A549 treated with AZD9567 at 1 μM for 4 hours (cell line): Measurements from ENCODE around the gene NLRP4. TPM values are rescaled to one million over a fixed set of nuclear protein-coding genes. Genes with fewer than 3 reads are reported as not detected.

ENCODE experiments used
- total RNA-seq: library from RNA; stranded (reverse); fragments of 200-300 nt; extraction: Qiagen RNA extraction; gene quantifications from 5 replicates; pipeline ENCODE4 v1.2.3, GENCODE V29; 2022; ENCODE audit not compliant: insufficient read depth

NLRP4 gene, protein sequence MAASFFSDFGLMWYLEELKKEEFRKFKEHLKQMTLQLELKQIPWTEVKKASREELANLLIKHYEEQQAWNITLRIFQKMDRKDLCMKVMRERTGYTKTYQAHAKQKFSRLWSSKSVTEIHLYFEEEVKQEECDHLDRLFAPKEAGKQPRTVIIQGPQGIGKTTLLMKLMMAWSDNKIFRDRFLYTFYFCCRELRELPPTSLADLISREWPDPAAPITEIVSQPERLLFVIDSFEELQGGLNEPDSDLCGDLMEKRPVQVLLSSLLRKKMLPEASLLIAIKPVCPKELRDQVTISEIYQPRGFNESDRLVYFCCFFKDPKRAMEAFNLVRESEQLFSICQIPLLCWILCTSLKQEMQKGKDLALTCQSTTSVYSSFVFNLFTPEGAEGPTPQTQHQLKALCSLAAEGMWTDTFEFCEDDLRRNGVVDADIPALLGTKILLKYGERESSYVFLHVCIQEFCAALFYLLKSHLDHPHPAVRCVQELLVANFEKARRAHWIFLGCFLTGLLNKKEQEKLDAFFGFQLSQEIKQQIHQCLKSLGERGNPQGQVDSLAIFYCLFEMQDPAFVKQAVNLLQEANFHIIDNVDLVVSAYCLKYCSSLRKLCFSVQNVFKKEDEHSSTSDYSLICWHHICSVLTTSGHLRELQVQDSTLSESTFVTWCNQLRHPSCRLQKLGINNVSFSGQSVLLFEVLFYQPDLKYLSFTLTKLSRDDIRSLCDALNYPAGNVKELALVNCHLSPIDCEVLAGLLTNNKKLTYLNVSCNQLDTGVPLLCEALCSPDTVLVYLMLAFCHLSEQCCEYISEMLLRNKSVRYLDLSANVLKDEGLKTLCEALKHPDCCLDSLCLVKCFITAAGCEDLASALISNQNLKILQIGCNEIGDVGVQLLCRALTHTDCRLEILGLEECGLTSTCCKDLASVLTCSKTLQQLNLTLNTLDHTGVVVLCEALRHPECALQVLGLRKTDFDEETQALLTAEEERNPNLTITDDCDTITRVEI
- not detected in 5 replicates for total RNA-seq

DNA sequence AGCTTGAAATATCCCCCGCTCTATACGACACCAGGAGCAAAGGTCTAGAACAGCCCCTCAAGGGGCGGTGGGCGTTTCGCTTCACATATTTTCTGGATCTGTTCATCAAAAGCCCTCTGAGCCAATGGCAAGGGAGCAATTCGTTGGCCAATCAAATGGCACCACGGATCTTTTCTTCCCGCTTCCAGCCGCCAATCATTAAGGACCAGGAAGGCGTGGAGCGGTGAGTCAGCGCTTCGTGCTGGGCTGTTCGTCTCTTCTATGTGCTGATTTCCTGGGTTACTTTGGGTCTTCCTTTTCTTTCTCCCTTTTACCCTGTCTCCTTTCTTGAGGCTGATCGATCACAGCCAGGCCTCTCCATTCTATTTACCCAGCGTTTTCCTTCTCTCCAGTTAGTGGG, at the start of gene NLRP4:
Gene NLRP4 (plus strand): TSS at position 201 of the 400 bp plus-strand sequence. CDS start 15,541 bp downstream, outside the sequence.

DNA sequence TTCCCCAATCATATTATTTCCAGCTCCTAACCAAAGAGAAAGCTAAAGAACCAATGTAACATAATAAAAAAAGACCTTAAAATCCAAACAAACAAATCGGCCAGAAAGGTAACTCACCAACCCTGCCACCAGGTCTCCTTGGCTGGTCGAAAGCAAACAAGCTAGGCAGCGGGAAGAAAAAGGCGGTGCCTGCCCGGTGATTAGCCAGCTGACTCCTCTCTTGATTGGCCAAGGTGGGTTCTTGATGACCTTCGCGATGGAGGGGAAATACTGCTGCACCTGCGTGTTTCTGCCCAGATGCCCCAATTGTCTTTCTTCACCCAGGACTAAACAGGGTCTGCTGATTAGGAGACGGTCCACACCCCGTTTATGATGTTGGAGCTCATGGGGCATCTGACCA, 4.5 kb upstream of the NLRP4 start, which contains the start of gene NLRP11:
Gene NLRP11 (minus strand): TSS at position 154 of the 400 bp plus-strand sequence. CDS start 13,825 bp downstream, outside the sequence.

Other genes starting within 250 kb of the NLRP4 start
- 18.8 to 22.1 TPM (median 21.4 TPM) in 5 replicates for gene FIZ1, start 237.0 kb upstream of the NLRP4 start, total RNA-seq
- gene ZNF524, start 236.3 kb upstream of the NLRP4 start, total RNA-seq, result 11.7 to 18.6 TPM (median 17.2 TPM) in 5 replicates
- 5.6 to 11.6 TPM (median 11.2 TPM) in 5 replicates for gene ZNF865, start 230.9 kb upstream of the NLRP4 start, total RNA-seq
- 5.3 to 7.2 TPM (median 6.9 TPM) in 5 replicates for gene ZNF784, start 212.0 kb upstream of the NLRP4 start, total RNA-seq
- gene ZNF580, start 195.5 kb upstream of the NLRP4 start, total RNA-seq, result 22.8 to 54.8 TPM (median 51.9 TPM) in 5 replicates
- 32.4 to 52.5 TPM (median 51.0 TPM) in 5 replicates for gene ZNF581, start 192.9 kb upstream of the NLRP4 start, total RNA-seq
- gene CCDC106, start 188.3 kb upstream of the NLRP4 start, total RNA-seq, result 11.8 to 15.8 TPM (median 15.2 TPM) in 5 replicates
- 256 to 304 TPM (median 290 TPM) in 5 replicates for gene U2AF2, start 181.5 kb upstream of the NLRP4 start, total RNA-seq
- 120 to 215 TPM (median 193 TPM) in 5 replicates for gene EPN1, start 161.3 kb upstream of the NLRP4 start, total RNA-seq
- gene NLRP9, start 98.1 kb upstream of the NLRP4 start, total RNA-seq, result not detected in 5 replicates
- gene RFPL4A, start 77.4 kb upstream of the NLRP4 start, total RNA-seq, result 0.84 to 2.2 TPM (median 1.1 TPM) in 5 replicates
- 0.14 to 0.17 TPM (median 0.17 TPM) in 3 of 5 replicates, not detected in the others for gene RFPL4AL1, start 67.4 kb upstream of the NLRP4 start, total RNA-seq
- gene NLRP11, start 4.5 kb upstream of the NLRP4 start, total RNA-seq, result 0.02 to 0.03 TPM (median 0.03 TPM) in 3 of 5 replicates, not detected in the others
- not detected in 5 replicates for gene NLRP13, start 95.8 kb downstream of the NLRP4 start, total RNA-seq
- gene NLRP8, start 111.3 kb downstream of the NLRP4 start, total RNA-seq, result not detected in 5 replicates
- 0.02 to 0.03 TPM (median 0.02 TPM) in 3 of 5 replicates, not detected in the others for gene NLRP5, start 150.2 kb downstream of the NLRP4 start, total RNA-seq